Hypothalamus (tissue), 51 donors: ENCODE results near the gene CCDC146.
"Not testable (repeated sequence)": the region's sequence is repeated elsewhere in the genome, so short reads cannot be mapped to it uniquely, and the experiment has no call there.

Experiments used
- DNase-seq, 51 donors: peaks; one replicate each; lab custom pipeline; 2025; lab: John Stamatoyannopoulos, UW

CCDC146 gene

DNA sequence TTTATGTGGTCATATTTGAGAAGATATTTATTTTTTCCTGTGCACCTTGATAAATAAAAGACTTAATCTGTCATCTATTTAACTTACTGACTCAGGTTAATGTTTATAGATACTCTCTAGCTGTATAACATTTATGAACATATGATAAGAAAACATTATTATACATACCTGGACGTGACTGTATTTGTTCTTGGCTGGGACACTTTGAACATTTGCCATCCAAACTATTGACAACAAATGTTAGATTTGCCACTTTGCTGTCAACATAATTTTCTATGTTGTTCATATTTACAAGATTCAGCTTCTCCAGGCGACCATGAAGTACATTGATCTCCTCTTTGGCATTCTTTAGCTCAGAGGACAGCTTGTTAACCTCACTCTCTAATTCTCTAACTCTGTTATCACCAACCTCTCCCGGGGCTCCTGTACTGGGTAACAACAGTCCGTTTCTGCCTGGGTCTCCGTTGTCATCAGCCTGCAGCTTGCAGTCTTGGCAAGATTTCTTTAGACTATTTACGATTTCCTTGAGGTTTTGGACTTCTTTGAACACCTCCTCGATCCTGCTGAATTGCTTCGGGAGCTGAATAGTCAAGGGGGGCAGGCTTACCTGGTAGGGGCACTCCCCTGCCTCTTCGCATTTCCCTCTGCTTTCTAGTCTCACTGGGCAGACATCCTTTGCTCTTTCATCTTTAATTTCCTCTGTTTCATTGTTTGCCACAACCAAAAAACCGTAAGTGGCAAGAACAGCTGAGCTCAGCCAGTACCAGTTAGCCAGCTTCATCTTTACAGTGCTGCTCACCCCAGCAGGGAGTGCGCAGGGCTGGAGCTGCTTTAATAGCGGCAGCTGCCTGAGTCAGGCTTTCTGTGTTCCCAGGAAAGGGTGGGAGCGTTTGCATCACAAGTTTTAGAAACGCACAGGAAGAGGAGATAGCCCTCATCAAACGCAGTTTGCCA lies 76.9 kb downstream of the CCDC146 start, which contains the start of gene FGL2:
Gene FGL2 (minus strand): TSS at position 807 of the 954 bp plus-strand sequence. CDS start 26 bp downstream, at position 781.
- peak in 32 of 51 donors; percentile 4 to 62 (median 22) for DNase-seq

DNA sequence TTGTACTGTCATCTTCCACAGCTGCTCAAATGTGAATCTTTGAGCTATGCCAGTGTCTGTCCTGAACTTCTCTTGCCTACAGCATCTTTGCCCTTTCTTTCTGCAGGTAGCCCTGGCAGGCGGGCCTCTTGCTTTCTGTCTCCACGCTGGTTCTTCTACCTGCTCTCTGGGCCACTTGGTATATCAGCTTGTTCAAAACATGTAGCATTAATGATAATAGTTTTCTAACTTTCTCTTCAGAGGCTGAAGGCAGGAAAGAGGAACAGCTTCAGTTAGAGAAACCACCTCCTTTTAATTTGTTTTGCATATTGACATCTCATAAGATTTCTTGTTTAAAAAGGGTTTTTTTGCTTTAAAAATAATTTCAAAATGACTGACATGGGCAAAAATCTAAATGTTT lies 78.1 kb downstream of the CCDC146 start:
- no peak for DNase-seq

DNA sequence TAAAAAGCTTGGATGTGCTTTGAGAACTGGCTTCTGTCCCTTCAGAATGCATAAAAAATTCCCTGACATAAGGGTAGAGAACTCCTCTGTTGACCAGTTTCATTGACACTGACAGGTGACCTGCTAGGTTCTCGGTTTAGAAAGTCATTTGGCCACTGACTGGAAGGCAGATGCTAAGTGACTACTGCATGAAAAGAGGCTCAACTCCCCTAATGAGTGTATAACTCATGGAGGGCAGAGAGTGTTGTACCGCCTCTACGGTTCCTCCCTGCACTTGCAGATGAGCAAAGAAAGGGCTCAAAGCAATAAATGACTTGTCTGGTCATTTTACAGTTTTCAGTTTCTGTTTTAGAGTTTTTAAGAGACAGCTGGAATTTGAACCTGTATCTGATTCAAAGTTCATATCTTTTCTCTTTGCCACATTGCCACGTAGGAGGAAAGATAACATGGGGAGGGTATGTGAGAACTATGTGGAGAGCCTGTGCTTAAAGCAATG lies 80.1 kb downstream of the CCDC146 start:
- no peak for DNase-seq

DNA sequence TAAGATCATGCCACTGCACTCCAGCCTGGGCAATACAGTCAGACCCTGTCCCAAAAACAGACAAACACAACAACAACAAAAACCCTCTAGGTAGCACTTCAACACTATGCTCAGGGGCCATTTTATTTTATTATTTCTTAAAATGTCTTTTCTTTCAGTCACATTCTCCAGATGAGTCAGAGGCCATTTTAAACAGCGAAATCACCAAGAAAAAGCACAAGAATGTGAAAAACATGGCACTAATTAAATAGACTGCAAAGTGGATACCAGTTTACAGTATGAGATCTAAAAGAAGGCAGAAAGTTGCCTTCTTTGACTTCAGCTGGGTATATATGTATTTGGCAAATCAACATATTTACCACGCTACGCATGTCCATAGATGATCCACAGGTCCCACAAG lies 83.3 kb downstream of the CCDC146 start:
- DNase-seq, result no peak

DNA sequence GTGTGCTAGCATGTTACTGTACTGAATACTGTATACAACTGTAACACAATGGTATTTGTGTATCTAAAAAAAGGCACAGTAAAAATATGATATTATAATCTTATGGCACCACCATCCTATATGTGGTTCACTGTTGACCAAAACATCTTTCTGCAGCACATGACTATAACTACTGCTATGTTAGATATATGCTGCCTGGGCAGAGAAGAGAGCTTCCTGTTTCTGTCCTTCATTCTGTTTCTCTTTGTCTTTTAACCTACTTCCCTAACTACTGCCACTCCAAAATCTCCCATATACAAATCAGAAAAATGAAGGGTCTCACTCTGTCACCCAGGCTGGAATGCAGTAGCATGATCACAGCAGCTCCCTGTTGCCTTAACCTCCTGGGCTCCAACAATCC lies 86.0 kb downstream of the CCDC146 start:
- DNase-seq, result no peak

GRCh38 chr7:77209479-77210139 lies 87.2 kb downstream of the CCDC146 start:
- DNase-seq, result no peak

DNA sequence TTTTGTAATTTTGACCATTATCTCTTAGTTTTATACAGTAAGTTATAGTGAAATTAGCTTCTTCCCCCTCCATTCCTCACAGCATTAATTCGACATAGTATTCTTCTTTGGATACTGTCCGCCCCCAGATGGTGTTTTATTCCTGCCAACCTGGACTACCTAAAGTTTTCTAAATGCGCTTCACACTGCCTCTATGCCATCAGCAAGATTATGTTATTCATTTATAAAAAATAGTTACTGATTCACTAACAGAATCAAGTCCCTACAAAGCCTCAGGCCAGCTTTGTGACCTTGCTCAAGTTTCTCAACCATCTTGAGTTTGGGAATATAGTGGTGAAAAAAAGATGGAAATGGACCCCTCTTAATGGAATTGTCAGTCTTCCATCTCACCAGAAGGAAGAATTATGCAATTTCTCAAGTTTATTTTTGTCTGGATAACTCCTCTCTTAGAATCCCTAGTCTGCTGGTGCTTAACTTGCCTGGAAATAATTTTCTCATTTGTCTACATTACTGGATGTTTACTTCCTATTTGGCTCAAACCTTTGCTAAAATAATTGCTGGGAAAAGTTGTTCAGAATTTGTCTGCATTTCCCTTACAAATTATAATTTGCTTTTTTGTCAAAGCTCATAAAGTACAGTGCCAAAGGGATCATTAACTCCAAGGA lies 93.9 kb downstream of the CCDC146 start:
- DNase-seq, result no peak

GRCh38 chr7:77217474-77218185 lies 95.2 kb downstream of the CCDC146 start:
- no peak for DNase-seq

GRCh38 chr7:77219701-77220331 lies 97.4 kb downstream of the CCDC146 start:
- DNase-seq, result not testable (repeated sequence)

DNA sequence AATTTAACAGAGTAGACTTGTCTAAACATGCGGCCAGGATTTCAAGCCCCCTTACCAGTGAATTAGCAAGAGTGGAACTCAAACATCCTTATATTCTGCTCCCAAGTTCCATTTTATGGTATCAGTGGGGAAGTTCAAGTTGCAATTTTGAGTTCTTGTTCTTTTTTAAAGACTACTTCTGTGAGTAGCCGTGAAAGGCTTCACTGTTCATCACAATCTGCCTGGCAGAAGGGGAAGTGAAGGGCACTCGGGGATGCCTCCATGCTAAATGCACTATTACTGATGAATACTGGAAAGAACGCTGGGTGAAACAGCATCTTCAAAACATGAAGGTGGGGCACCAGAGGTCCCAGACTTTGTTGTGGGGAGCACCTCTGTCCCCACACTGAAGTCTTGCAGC lies 99.7 kb downstream of the CCDC146 start:
- peak in 3 of 51 donors; percentile 1 to 12 (median 9) for DNase-seq

DNA sequence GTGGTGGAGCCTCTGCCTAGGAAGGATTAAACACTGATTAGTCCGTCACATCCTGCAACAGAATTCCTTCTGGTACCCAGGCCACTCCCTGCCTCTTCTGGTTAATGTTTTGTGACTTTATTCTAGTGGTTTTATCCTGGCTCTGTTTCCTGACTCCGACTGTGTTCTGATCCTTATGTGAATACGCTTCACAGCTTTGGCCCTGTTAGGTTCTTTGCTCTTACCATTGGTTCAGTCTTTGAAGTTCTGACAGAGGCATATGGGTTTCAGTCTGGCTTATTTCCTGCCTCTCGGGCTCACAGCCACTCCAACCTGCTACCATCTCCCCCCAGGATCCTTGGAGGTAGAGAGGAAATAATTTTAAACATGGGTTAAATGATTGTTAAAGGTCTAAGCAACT lies 100.4 kb downstream of the CCDC146 start:
- no peak for DNase-seq

GRCh38 chr7:77223261-77223660 lies 100.8 kb downstream of the CCDC146 start:
- DNase-seq, result no peak

GRCh38 chr7:77226357-77226839 lies 104.0 kb downstream of the CCDC146 start:
- no peak for DNase-seq

- DNase-seq, result not testable (repeated sequence)
These were observed 106.4 kb downstream of the CCDC146 start for GRCh38 chr7:77228795-77229194.

DNA sequence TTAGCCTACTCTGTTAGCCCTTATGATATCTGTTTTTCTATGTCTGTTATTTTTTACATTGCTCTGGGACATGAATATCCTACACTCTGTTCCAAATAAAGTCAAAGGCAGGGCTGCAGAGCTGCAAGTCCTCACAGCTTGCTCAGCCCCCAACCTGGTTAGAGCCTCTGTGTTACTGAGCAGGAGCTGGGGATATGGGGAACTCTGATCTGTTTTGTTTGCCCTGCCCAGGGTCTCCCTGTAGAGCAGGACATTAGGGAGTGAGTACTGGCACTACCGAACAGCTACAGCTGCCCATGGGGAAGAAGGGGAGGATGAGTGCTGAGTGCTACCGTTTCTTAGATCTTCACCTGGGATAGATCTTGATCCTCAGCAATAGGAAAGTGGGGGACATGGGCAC lies 110.1 kb downstream of the CCDC146 start:
- DNase-seq, result no peak

DNA sequence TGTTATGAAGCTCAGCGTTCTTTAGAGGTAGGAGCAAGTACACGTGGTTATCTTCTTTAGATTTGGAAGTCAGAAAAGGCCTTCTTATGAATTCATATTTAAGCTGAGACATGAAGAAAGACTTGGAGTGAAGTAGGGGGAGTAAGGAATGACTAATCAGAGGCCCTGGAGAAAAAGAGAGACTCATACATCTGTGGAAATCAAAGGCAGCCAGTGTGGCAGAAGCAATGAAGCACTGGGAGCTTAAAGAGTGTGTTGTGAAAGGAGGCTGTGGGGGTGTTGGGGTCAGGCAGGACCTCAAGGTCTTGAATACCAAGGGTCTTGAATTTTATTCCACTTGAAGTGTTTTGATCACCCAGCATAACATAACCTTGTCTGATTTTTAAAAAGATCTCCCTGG lies 112.9 kb downstream of the CCDC146 start:
- DNase-seq, result no peak

DNA sequence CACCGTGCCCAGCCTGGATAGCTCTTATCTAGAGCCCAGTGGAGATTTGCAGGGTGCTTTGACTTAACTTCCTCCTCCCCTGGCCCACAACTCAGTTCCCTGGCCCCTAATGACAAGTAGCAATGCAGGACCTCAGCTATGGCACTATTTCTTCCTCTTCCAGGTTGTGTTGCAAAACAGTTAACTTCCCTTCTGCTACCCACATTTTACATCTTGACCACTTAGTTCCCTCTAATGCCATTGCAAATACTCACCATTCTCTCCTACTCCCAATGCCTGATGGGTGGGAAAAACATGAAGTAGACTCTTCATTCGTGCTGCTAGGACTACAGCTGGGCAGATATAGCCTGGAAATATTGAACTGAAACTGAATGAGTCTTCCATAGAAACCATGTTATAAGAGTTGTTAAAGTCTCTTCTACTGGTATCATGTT lies 116.3 kb downstream of the CCDC146 start:
- DNase-seq, result peak in 4 of 51 donors; percentile 4 to 43 (median 22)

DNA sequence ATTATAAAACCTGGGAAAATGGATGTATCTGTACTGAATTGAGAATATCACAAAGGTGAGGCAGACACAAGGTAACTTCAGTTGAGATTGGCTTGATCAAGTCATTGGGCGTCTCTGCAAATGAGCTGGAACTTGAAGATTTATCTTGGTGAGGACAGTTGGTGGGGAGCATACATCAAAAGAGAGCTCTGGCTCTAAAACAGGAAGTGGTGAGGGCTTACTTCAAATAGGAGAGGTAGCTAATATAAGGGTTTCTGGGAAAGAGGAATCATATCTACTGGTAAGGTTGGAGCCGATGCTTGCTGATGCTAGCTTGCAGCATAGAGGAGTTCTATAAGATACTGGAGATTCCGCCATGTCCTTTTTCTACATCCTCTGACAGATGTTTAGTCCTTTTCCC lies 117.1 kb downstream of the CCDC146 start:
- DNase-seq, result no peak

DNA sequence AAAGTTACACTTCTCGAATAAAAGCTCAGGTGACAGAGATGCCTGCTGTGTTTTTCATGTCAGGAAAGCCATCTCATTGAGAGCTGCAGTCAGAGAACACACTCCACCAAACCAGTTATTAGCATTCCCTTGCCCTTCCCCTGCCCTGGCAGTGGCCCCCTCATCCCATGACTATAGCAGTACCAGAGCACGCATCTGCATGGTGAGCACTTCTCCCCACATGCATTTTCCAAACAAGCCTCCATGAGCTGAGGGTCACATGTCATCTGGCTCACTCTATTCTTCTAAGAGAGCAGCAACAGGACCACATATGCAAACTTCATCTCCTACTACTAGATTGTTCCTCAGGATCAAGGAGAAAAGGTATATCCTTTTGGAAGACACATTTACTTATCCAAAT lies 119.7 kb downstream of the CCDC146 start:
- peak in 1 of 51 donors; percentile 14 for DNase-seq

DNA sequence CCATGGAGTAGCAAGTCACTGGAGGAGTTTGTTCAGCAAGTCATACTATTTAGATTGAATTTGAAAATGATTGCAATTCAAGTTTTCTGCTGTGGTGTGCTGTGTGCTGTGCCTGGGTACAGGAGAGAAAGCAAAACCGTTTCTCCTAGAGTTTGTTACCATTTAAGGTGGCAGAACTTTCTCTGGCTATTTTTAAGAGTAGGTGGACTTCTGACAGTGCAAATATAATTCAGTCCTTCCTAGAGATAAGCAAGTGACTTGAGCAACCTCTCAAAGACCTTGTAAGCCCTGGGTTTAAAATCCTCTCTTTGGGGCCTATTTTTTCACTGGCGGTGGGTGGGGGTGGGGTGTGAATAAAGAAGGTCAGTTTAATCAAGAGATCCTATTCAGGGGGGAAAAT lies 120.1 kb downstream of the CCDC146 start:
- no peak for DNase-seq
